VCaP (cell line): Measurements from ENCODE around the gene ITGA3.

ENCODE experiments used
- H3K27ac ChIP-seq: fragments of 450-650 bp; 2 replicates; pipeline ENCODE4 v1.5.1; 2017
- TF ChIP-seq, protein P1 (sequence below): fragments of 450-650 bp; conservative IDR thresholded peaks from 2 replicates; pipeline ENCODE4 v1.5.1; 2017; ENCODE audit warnings: mild to moderate bottlenecking, moderate library complexity

The ITGA3 gene

DNA sequence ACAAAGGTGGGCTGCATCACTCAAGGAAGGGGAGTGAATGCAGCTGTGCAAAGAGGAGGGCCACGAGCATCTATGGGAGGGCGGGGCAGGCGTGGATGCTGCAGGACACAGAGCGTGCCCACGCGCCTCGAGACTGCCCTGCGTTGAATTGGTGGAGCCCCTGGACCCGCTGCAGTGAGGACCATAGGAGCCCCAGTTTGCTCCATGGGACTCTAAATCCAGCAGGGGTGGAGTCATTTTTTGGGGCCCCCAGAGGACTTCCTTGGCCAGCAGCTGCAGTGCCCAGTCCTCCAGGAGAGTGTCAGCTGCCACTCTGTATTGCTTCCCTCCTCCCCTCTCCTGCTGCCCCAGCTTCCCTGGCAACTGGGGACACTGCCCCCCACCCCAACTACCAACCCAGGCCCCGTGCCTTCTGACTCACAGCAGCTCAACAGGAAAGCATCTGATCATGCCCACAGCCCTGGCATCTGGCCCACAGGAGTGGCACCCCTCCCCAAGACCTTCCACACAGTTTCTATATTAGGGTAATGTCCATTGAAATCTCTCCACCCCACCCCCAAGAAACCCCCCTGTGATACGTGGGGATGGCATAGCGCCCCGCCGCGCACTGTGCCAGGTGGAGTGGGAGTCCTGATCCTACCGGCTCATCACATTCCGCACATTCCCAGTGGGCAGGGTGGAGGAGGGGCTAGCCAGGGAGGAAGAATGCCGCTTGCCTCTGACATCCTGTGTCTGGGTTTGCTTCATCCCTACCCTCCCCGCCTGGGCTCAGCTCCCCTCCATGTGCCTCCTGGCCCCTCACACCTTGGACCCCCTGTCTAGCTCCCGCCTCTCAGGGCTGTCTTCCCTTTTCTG is 27.8 kb upstream of the ITGA3 start:
- H3K27ac ChIP-seq = no peak overlapping the region
- TF ChIP-seq, protein P1, sequence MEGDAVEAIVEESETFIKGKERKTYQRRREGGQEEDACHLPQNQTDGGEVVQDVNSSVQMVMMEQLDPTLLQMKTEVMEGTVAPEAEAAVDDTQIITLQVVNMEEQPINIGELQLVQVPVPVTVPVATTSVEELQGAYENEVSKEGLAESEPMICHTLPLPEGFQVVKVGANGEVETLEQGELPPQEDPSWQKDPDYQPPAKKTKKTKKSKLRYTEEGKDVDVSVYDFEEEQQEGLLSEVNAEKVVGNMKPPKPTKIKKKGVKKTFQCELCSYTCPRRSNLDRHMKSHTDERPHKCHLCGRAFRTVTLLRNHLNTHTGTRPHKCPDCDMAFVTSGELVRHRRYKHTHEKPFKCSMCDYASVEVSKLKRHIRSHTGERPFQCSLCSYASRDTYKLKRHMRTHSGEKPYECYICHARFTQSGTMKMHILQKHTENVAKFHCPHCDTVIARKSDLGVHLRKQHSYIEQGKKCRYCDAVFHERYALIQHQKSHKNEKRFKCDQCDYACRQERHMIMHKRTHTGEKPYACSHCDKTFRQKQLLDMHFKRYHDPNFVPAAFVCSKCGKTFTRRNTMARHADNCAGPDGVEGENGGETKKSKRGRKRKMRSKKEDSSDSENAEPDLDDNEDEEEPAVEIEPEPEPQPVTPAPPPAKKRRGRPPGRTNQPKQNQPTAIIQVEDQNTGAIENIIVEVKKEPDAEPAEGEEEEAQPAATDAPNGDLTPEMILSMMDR = no peak

DNA sequence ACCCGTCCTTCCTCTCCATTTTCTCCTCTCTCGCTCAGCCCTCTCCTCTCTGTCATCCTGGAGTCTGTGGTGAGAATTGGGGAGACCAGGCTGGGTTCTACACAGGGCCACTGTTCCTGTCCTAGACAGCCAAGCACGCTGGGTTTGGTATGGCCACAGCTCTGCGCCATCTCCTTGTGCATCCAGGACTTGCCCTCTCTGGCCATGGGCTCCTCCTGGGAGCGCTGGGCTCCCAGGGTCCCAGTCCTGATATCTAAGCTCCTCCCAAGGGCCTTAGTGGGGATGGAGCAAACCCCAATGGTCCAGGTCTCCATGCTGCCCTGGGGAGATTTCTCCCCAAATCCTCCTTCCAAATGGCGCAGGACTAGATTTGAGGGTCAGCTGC is 27.2 kb upstream of the ITGA3 start:
- TF ChIP-seq, protein P1 = no peak
- no peak overlapping the region for H3K27ac ChIP-seq

DNA sequence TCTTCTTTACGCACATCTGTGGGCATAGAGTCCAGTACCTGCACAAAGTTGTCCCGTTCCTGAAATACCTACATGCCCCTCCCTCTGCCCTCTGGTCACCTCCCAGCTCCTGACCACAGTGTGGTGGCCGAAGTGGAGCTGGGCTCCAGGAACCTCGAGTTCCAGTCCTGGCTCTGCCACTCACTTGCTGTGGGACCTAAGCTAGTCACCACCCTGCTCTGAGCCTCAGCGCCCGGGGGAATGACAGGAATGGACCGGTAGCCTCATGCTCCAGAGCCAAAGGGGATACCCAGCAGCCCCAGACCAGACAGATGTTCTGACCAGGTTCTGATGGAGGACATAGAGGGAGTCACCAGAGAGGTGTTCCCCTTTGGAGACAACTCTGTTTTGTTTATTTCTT is 26.7 kb upstream of the ITGA3 start:
- no peak overlapping the region for H3K27ac ChIP-seq

DNA sequence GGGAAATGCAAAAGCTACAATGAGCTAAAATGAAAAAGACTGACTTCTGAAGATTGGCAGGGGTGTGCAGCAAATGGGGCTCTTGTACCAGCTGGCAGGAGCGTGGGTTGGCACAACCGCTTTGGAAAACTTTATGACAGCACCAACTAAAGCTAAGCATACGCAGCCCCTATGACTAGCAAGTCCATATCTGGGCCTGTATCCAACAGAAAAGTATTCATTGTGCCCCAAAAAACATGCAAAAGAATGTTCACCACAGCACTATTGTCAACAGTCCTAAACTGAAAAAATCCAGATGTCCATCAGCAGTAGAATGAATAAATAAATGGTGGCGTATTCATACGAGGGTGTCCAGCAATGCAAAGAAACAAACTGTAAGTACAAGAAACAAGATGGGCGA is 22.6 kb upstream of the ITGA3 start:
- TF ChIP-seq, protein P1 = no peak
- H3K27ac ChIP-seq = no peak overlapping the region

More for the DNA sequence above, 26.7 kb upstream of the ITGA3 start:
- TF ChIP-seq, protein P1 = no peak

DNA sequence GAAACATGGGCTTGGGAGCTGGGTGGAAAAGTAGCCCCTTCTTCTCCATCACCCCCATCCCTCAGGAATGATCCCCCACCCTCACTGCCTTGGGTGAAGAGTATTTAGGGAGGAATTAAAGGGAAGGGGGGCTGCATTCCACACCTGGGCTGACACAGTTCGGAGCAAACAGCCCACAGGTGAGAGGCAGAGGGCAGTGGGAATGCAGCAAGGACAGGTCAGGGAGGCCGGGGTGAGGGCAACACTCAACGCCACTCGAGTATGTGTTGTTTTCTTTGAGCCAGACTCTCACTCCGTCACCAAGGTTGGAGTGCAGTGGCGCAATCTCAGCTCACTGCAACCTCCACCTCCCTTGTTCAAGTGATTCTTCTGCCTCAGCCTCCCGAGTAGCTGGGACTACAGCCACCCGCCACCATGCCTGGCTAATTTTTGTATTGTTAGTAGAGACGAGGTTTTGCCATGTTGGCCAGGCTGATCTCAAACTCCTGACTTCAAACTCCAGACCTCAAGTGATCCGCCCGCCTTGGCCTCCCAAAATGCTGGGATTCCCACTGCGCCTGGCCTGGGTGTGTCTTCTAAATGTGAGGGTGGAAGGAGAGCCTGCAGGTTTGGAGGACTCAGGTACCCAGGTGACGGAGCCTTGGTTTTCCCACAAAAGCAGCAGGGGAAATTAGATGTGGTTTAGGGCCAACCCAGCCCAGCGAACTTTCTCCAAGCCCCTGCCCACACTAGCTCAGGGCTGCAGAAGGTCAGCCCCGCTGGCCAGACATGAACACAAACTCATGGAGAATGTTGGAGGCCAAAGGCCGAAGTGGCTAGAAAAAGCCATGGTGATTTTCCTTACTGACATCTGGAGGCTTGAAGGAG is 21.2 kb upstream of the ITGA3 start:
- TF ChIP-seq, protein P1 = no peak
- no peak overlapping the region for H3K27ac ChIP-seq

DNA sequence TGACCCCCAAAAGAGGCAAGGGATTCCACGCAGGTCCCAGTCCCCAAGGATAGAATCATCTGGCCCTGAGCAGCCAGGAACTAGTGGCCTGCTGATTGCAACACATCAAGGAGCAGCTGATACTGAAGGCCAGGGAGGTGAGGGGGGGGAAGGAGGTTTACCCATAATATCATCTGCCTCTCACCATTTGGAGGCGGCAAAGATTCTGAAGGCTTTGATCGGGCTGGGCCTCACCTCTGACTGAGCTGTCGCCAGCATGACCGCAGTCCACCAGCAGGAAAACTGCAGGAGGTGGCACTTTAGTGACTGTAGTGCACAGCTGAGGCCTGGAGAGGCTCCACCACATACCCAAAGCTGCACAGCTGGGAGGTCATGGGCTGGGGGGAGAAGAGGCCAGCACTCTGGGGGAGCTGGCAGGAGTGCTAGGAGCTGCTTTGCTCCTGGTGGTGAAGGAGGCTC is 20.5 kb upstream of the ITGA3 start:
- no peak overlapping the region for H3K27ac ChIP-seq
- TF ChIP-seq, protein P1 = no peak

DNA sequence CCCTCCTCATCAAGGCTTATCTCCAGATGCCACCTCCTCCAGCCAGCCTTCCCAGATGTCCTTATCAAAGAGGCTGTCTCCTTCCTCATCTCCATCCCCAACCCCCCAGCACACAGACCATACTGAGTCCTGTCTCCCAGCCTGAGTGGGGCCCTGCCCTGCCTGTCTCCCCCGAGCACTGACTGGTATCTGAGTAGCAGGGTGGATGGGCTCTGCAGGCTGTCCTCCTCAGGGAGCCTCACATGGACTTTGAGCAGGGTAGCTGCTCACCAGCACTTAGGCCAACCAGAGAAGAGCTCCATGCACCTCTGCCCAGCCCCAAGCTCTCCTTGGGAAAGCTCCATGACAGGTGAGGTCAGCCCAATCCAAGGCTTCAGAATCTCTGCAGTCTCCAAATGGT is 20.0 kb upstream of the ITGA3 start:
- no peak overlapping the region for H3K27ac ChIP-seq
- TF ChIP-seq, protein P1 = no peak
